ENCODE data around the gene ZNF423. TPM values are rescaled to one million over a fixed set of nuclear protein-coding genes. Genes with fewer than 3 reads are reported as not detected.

The ZNF423 gene
- total RNA-seq, 1 experiment from 2014 or later = 0.49 TPM

- DNase-seq (ENCODE audit: low read depth, low spot score) = no peak
- no peaks in the 10 kb centered on the region for H3K4me1 ChIP-seq (ENCODE audit: control insufficient read depth, insufficient read depth, low read length)
- TF ChIP-seq SIN3A (IDR thresholded peaks at IDR 0.05; ENCODE audit: borderline replicate concordance, insufficient read depth, low read depth, low read length) = no peak
- TF ChIP-seq REST (IDR thresholded peaks at IDR 0.05; ENCODE audit: insufficient read depth in 1 of 2, low read depth in 2 of 2, low read length in 1 of 2) = no peak
- no peak for TF ChIP-seq TCF7L2 (IDR thresholded peaks at IDR 0.05; ENCODE audit: low read depth, low read length)
- TF ChIP-seq POLR2AphosphoS5 (IDR thresholded peaks at IDR 0.05; ENCODE audit: low read depth, low read length) = no peak
- TF ChIP-seq CTCF (IDR thresholded peaks at IDR 0.05) = no peak
- no peak for ATAC-seq
- H3K27me3 ChIP-seq (ENCODE audit: control insufficient read depth, insufficient read depth, low read length) = no peaks in the 10 kb centered on the region; the same call in 1 of the 2 replicates
- intact Hi-C loops (cut with micrococcal nuclease; ENCODE audit: unreplicated experiment) (no loop called here), in situ Hi-C loops (cut with HindIII; ENCODE audit: low pct_unique_long_range_greater_than_20kb, low sequenced_read_pairs) (no loop called here)
- BruUV-seq (replicated peaks) = no TSS peak
- ChIA-PET POLR2A (no interaction called here), CTCF (no interaction called here)
- no peaks in the 10 kb centered on the region for H3K36me3 ChIP-seq (ENCODE audit: control insufficient read depth, insufficient read depth, low read length)
- H3K4me3 ChIP-seq (ENCODE audit: low read depth in 2 of 2, low read length in 2 of 2) = no peak overlapping the region
- H3K9me3 ChIP-seq (ENCODE audit: control insufficient read depth, insufficient read depth, low read depth, low read length) = no peaks in the 10 kb centered on the region
- H3K27ac ChIP-seq (ENCODE audit: low read length) = no peak overlapping the region
Measured at GRCh38 chr16:49690778-49691177, 165.1 kb downstream of the ZNF423 start.

- BruUV-seq (replicated peaks) = no TSS peak
- Histone ChIP-seq H3K27ac (ENCODE audit: low read length) (no peak overlapping the region), H3K36me3 (ENCODE audit: control insufficient read depth, insufficient read depth, low read length) (no peaks in the 10 kb centered on the region), H3K27me3 (ENCODE audit: control insufficient read depth, insufficient read depth, low read length) (no peaks in the 10 kb centered on the region; the same call in 1 of the 2 replicates), H3K4me1 (ENCODE audit: control insufficient read depth, insufficient read depth, low read length) (no peaks in the 10 kb centered on the region), H3K4me3 (ENCODE audit: low read depth in 2 of 2, low read length in 2 of 2) (no peak overlapping the region), H3K9me3 (ENCODE audit: control insufficient read depth, insufficient read depth, low read depth, low read length) (no peaks in the 10 kb centered on the region)
- TF ChIP-seq POLR2AphosphoS5 (IDR thresholded peaks at IDR 0.05; ENCODE audit: low read depth, low read length) (no peak), SIN3A (IDR thresholded peaks at IDR 0.05; ENCODE audit: borderline replicate concordance, insufficient read depth, low read depth, low read length) (no peak), REST (IDR thresholded peaks at IDR 0.05; ENCODE audit: insufficient read depth in 1 of 2, low read depth in 2 of 2, low read length in 1 of 2) (no peak), CTCF (IDR thresholded peaks at IDR 0.05) (no peak)
- POLR2A ChIA-PET = interaction anchor here (0.7 kb wide), 1 partner anchor 48 kb away, joined by 10 read pairs; no protein-coding TSS in a partner anchor
- intact Hi-C loops (cut with micrococcal nuclease; ENCODE audit: unreplicated experiment) (no loop called here), in situ Hi-C loops (cut with HindIII; ENCODE audit: low pct_unique_long_range_greater_than_20kb, low sequenced_read_pairs) (no loop called here)
- no peak for DNase-seq (ENCODE audit: low read depth, low spot score)
- CTCF ChIA-PET = interaction anchor here (0.6 kb wide), 1 partner anchor 13 kb away, joined by 6 read pairs; no protein-coding TSS in a partner anchor
- no peak for ATAC-seq
Measured at GRCh38 chr16:49688036-49688697, 167.7 kb downstream of the ZNF423 start.
